MM.1S (cell line): ENCODE data around the gene ZNF444.

Experiments
- EZH2 ChIP-seq: fragments of 300-600 bp; sonication (generic); optimal IDR thresholded peaks from 2 replicates; pipeline ENCODE3; 2017; ENCODE audit warnings: low read depth, mild to moderate bottlenecking, antibody characterized with exemption, low read length, mixed read lengths
- EZH2phosphoT487 ChIP-seq: fragments of 300-600 bp; sonication (generic); IDR thresholded peaks from 2 replicates; pipeline ENCODE4 v1.6.1; 2018; ENCODE audit warnings: antibody characterized with exemption, low read length
- TF ChIP-seq, protein P1 (sequence below): fragments of 300-600 bp; sonication (generic); IDR thresholded peaks from 2 replicates; pipeline ENCODE4 v1.5.1; 2016; ENCODE audit warnings: antibody characterized with exemption, low read length, mixed read lengths

DNA sequence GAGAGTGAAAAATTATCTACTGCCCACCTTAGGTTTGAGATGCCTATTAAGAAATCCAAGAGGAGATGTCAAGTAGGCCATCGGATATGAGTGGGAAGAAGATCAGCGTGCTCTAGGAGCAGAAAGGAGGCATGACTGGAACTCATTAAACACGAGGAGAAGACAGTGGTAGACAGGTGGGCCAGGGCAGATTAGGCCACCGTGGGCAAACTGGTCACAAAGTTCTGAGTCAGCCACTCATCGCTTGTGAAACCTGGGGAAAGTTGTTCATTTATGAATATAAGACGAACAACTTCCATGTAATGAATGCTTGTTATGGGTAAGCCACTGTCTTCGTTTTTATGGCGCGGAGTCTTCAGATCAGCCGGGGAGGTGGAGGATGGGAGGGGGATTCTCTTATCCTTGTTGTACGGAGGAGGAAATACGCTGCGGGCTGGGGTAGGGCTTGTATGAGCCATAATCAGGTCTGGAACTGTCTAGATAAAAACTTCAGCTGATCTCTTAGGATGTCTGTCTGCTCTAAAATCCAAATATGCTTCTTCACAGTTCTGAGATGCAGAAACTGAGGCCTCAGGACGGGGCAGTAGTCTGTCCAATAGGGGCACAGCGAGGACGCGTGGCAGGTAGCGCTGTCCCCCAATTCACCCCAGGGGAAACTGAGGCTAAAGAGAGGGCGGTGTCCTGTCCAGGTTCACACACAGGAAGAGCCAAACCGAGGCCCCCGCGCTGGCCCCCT, 1.1 kb upstream of the ZNF444 start:
- TF ChIP-seq, protein P1, sequence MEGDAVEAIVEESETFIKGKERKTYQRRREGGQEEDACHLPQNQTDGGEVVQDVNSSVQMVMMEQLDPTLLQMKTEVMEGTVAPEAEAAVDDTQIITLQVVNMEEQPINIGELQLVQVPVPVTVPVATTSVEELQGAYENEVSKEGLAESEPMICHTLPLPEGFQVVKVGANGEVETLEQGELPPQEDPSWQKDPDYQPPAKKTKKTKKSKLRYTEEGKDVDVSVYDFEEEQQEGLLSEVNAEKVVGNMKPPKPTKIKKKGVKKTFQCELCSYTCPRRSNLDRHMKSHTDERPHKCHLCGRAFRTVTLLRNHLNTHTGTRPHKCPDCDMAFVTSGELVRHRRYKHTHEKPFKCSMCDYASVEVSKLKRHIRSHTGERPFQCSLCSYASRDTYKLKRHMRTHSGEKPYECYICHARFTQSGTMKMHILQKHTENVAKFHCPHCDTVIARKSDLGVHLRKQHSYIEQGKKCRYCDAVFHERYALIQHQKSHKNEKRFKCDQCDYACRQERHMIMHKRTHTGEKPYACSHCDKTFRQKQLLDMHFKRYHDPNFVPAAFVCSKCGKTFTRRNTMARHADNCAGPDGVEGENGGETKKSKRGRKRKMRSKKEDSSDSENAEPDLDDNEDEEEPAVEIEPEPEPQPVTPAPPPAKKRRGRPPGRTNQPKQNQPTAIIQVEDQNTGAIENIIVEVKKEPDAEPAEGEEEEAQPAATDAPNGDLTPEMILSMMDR, result no peak
- TF ChIP-seq EZH2, result no peak
- no peak for TF ChIP-seq EZH2phosphoT487
